Mammary epithelial cell (primary cell): Measurements from ENCODE around the gene ITGB3.

Source experiments
- EZH2 ChIP-seq: IDR thresholded peaks from 2 replicates; pipeline ENCODE4 v1.6.1; 2012; ENCODE audit warnings: low read length, inconsistent platforms, borderline replicate concordance
- TF ChIP-seq, protein P1 (sequence below), 2 donors: IDR thresholded peaks in 1 of 2; conservative IDR thresholded peaks in 1 of 2; 2 replicates each; pipeline ENCODE4 v1.5.1; 2011 to 2012; ENCODE audit warnings: inconsistent platforms in 2 of 2, low read length in 2 of 2, mild to moderate bottlenecking in 2 of 2, control low read depth in 1 of 2, low read depth in 1 of 2; ENCODE audit not compliant: insufficient read depth in 1 of 2; ENCODE audit errors: extremely low read depth in 1 of 2

DNA sequence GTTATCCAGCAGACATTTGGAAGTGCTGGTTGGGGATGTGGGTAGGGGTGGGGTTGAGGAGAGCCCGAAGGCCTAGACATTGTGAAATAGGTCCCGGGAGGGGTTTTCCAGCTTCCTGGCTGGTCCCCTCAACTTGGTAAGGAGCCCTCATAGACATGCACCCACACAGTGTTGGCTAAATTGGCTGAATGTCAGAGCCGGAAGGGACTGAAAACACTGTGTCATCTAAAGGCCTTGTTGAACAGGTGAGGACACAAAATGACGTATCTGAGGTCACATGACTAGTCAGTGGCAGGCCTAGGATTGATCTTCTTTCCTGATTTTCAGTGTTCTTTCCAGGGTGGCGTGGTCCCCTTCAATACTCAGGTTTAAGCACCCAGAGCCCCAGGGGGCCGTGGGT lies 27.6 kb downstream of the ITGB3 start:
- TF ChIP-seq, protein P1, sequence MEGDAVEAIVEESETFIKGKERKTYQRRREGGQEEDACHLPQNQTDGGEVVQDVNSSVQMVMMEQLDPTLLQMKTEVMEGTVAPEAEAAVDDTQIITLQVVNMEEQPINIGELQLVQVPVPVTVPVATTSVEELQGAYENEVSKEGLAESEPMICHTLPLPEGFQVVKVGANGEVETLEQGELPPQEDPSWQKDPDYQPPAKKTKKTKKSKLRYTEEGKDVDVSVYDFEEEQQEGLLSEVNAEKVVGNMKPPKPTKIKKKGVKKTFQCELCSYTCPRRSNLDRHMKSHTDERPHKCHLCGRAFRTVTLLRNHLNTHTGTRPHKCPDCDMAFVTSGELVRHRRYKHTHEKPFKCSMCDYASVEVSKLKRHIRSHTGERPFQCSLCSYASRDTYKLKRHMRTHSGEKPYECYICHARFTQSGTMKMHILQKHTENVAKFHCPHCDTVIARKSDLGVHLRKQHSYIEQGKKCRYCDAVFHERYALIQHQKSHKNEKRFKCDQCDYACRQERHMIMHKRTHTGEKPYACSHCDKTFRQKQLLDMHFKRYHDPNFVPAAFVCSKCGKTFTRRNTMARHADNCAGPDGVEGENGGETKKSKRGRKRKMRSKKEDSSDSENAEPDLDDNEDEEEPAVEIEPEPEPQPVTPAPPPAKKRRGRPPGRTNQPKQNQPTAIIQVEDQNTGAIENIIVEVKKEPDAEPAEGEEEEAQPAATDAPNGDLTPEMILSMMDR (conservative IDR thresholded peaks at IDR 0.05 in 1 of 2, IDR thresholded peaks at IDR 0.05 in 1 of 2; ENCODE audit: extremely low read depth in 1 of 2, insufficient read depth in 1 of 2, low read depth in 1 of 2, low read length in 2 of 2) = no peak
- TF ChIP-seq EZH2 = no peak
